MCF 10A (cell line): ENCODE measurements around the gene CHST11. TPM values are rescaled to one million over a fixed set of nuclear protein-coding genes. Genes with fewer than 3 reads are reported as not detected.
"Not testable (repeated sequence)": the region's sequence is repeated elsewhere in the genome, so short reads cannot be mapped to it uniquely, and the experiment has no call there.

Experiments used
- BruUV-seq: library from RNA; stranded (reverse); fragments of 400-500 nt; replicated peaks from 2 replicates; lab custom pipeline; 2021; lab: Mats Ljungman, UMichigan
- CTCF ChIA-PET: fragments of 300-600 bp; sonication (Branson Sonifier 250); formaldehyde crosslinking; extraction: SDS; loops from one replicate; lab custom pipeline; 2021; ENCODE audit warnings: antibody characterized with exemption, inconsistent platforms; lab: Yijun Ruan, JAX
- POLR2A ChIA-PET: fragments of 300-600, 350-650 bp; sonication (Branson Sonifier 250); formaldehyde crosslinking; extraction: SDS; loops from one replicate; lab custom pipeline; 2020; ENCODE audit warnings: antibody characterized with exemption, inconsistent platforms; lab: Yijun Ruan, JAX
- DNase-seq: peaks from one replicate; pipeline ENCODE4 v3.0.0-alpha.2; 2018; ENCODE audit not compliant: unreplicated experiment
- H3K27ac Mint-ChIP-seq: one replicate; pipeline ENCODE4 v1.8.0; 2022; ENCODE audit warnings: mild to moderate bottlenecking, low read depth, mixed read lengths; ENCODE audit not compliant: unreplicated experiment
- H3K27me3 Mint-ChIP-seq: one replicate; pipeline ENCODE4 v1.8.0; 2022; ENCODE audit warnings: mixed read lengths; ENCODE audit not compliant: insufficient read depth, unreplicated experiment
- H3K36me3 Mint-ChIP-seq: one replicate; pipeline ENCODE4 v1.8.0; 2022; ENCODE audit warnings: mild to moderate bottlenecking, moderate library complexity, mixed read lengths; ENCODE audit not compliant: insufficient read depth, unreplicated experiment
- H3K4me1 Mint-ChIP-seq: one replicate; pipeline ENCODE4 v1.8.0; 2022; ENCODE audit warnings: mixed read lengths; ENCODE audit not compliant: insufficient read depth, unreplicated experiment
- H3K4me3 Mint-ChIP-seq: one replicate; pipeline ENCODE4 v1.8.0; 2022; ENCODE audit warnings: mild to moderate bottlenecking, moderate library complexity, mixed read lengths; ENCODE audit not compliant: unreplicated experiment
- H3K9me3 Mint-ChIP-seq: one replicate; pipeline ENCODE4 v1.8.0; 2022; ENCODE audit warnings: mixed read lengths; ENCODE audit not compliant: unreplicated experiment
- intact Hi-C: fragments of 100-400 bp; cut with micrococcal nuclease; formaldehyde crosslinking; loops from 2 replicates; pipeline ENCODE4 v1.14.1; 2022
- total RNA-seq: library from RNA; stranded (reverse); gene quantifications from 2 replicates; pipeline ENCODE4 v1.2.3, GENCODE V29; 2022
- TF ChIP-seq, protein P1 (sequence below): fragments of 200-600 bp; IDR thresholded peaks from one replicate; pipeline ENCODE4 v1.8.0; 2022; ENCODE audit warnings: antibody characterized with exemption, mild to moderate bottlenecking; ENCODE audit not compliant: unreplicated experiment

The CHST11 gene
- total RNA-seq, 1 experiment from 2014 or later = 5.3 TPM

DNA sequence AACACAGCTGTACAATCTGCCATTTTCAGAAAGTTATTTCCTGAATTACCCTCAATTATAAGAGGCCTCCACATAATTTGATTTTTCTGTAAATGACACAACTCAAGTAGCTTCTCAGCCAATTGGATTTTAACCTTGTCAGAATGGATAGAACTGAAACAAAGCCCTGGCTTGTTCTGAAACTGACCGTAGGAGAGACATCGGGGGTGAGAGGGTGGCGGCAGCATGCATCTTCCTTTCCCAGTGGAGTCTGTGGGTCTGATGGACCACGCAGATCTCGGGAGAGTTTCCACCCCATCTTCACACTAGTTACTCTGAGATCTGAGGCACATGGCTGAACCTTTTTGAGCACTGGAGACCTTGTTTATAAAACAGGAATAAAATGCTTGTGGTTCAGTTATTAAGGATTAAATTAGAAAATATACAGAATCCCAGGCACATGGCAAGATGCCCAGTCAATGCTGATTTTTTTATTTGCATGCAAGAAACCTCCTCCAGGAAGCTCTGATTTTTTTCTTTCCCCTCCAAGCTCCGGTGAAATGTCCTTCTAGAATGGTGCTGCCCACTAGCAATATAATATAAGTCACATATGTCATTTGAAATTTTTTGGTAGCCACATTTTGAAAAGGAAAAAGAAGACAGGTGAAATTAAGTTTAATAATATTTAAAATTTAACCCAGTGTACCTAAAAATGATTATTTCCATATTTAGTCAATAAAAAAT, 153.9 kb downstream of the CHST11 start:
- ChIA-PET CTCF (interaction anchor here (0.6 to 1.3 kb wide), 2 partner anchors 229 to 261 kb away, joined by 4 read pairs; no protein-coding TSS in a partner anchor), POLR2A (no interaction called here)
- no TSS peak for BruUV-seq
- peaks cover 7% of the 10 kb centered on the region for H3K4me1 Mint-ChIP-seq
- no peaks in the 10 kb centered on the region for H3K36me3 Mint-ChIP-seq
- intact Hi-C loops = no loop called here
- no peak overlapping the region for H3K27ac Mint-ChIP-seq
- no peaks in the 10 kb centered on the region for H3K27me3 Mint-ChIP-seq
- H3K4me3 Mint-ChIP-seq = no peak overlapping the region
- TF ChIP-seq, protein P1, sequence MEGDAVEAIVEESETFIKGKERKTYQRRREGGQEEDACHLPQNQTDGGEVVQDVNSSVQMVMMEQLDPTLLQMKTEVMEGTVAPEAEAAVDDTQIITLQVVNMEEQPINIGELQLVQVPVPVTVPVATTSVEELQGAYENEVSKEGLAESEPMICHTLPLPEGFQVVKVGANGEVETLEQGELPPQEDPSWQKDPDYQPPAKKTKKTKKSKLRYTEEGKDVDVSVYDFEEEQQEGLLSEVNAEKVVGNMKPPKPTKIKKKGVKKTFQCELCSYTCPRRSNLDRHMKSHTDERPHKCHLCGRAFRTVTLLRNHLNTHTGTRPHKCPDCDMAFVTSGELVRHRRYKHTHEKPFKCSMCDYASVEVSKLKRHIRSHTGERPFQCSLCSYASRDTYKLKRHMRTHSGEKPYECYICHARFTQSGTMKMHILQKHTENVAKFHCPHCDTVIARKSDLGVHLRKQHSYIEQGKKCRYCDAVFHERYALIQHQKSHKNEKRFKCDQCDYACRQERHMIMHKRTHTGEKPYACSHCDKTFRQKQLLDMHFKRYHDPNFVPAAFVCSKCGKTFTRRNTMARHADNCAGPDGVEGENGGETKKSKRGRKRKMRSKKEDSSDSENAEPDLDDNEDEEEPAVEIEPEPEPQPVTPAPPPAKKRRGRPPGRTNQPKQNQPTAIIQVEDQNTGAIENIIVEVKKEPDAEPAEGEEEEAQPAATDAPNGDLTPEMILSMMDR = no peak
- no peak for DNase-seq
- H3K9me3 Mint-ChIP-seq = no peaks in the 10 kb centered on the region

DNA sequence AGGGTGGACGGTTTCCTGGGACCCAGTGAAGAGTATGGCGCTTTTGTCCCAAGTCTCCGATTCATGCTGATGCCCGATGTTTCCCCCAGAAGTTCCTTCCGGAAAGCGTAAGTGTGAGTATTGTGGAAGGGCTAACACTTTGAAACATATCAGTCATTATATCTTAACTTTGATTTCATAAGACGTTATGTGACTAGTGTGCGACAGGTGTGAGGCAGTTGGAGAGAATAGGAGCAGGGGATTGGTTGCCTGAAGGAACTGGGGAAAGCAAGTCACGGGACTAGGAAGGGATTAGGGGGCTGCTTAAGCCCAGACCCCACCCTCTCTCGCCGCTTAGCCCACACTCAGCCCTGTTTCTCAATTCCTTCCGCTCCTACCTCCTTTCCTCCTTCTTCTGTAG, 154.9 kb downstream of the CHST11 start:
- H3K27ac Mint-ChIP-seq = no peak overlapping the region
- no TSS peak for BruUV-seq
- no peaks in the 10 kb centered on the region for H3K4me1 Mint-ChIP-seq
- H3K36me3 Mint-ChIP-seq = no peaks in the 10 kb centered on the region
- no peaks in the 10 kb centered on the region for H3K9me3 Mint-ChIP-seq
- no peak overlapping the region for H3K4me3 Mint-ChIP-seq
- no peaks in the 10 kb centered on the region for H3K27me3 Mint-ChIP-seq
- TF ChIP-seq, protein P1 = no peak
- intact Hi-C loops = no loop called here
- ChIA-PET CTCF (no interaction called here), POLR2A (no interaction called here)
- DNase-seq = no peak

DNA sequence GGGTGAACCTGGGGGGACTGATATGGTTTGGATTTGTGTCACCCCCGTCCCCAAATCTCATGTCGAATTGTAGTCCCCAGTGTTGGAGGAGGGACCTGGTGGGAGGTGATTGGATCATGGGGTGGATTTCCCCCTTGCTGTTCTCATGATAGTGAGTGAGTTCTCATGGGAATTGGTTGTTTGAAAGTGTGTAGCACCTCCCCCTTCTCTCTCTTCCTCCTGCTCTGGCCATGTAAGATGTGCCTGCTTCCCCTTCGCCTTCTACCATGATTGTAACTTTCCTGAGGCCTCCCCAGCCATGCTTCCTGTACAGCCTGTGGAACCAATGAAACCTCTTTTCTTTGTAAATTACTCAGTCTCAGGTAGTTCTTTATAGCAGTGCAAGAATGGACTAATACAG, 156.6 kb downstream of the CHST11 start:
- POLR2A ChIA-PET = interaction anchor here (1.0 kb wide), 1 partner anchor 15 kb away, joined by 5 read pairs; no protein-coding TSS in a partner anchor
- H3K27me3 Mint-ChIP-seq, H3K36me3 Mint-ChIP-seq, H3K4me1 Mint-ChIP-seq, H3K9me3 Mint-ChIP-seq, intact Hi-C loops, BruUV-seq, DNase-seq, H3K4me3 Mint-ChIP-seq, H3K27ac Mint-ChIP-seq: not testable (repeated sequence)
- CTCF ChIA-PET = interaction anchor here (0.5 kb wide), 1 partner anchor 255 kb away, joined by 3 read pairs; no protein-coding TSS in a partner anchor

DNA sequence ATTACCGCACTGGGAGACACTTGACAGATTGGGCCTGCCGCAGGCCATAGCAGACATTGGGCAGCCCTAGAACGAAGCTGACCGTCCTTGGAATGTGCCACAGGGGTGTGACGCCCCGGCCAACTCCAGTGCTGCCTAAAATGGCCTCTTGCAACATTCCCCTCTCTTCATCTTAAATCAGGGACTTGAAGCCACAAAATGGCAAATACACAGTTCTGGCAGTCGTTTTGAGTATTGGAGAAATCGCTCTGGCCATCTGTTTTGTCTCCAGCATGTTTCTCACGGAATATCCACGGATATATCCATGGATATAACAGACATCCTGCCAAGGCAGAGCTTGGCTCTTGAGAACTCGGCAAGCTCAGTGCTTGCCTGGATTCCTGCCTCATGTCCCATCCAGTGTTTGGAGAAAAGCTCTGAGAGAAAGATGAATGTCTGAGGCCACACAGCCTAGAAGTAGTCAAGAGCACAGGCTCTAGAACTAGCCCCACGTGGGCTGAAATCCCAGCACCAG, 158.4 kb downstream of the CHST11 start:
- POLR2A ChIA-PET = interaction anchor here (0.8 kb wide), 1 partner anchor 11 kb away, joined by 4 read pairs; no protein-coding TSS in a partner anchor
- intact Hi-C loops = no loop called here
- Mint-ChIP-seq H3K4me1 (no peaks in the 10 kb centered on the region), H3K27ac (no peak overlapping the region), H3K36me3 (no peaks in the 10 kb centered on the region), H3K4me3 (no peak overlapping the region), H3K27me3 (no peaks in the 10 kb centered on the region), H3K9me3 (no peaks in the 10 kb centered on the region)
- CTCF ChIA-PET = no interaction called here
- BruUV-seq = no TSS peak
- TF ChIP-seq, protein P1 = no peak
- DNase-seq = no peak
